Subcutaneous abdominal adipose tissue (tissue), 5 donors: ENCODE measurements around the gene ATP10A.

Experiments used
- H3K27ac ChIP-seq: one replicate; pipeline ENCODE4 v1.7.0; 2013; ENCODE audit warnings: low read depth, mild to moderate bottlenecking, inconsistent platforms, low read length, moderate library complexity
- H3K27me3 ChIP-seq, 5 donors: one replicate each; pipeline ENCODE4 v1.7.0; 2013; ENCODE audit warnings: low read length in 5 of 5, inconsistent platforms in 1 of 5; ENCODE audit not compliant: control insufficient read depth in 5 of 5, insufficient read depth in 4 of 5
- H3K36me3 ChIP-seq, 5 donors: one replicate each; pipeline ENCODE4 v1.7.0; 2013; ENCODE audit warnings: low read length in 5 of 5; ENCODE audit not compliant: control insufficient read depth in 5 of 5, insufficient read depth in 5 of 5
- H3K4me1 ChIP-seq, 5 donors: one replicate each; pipeline ENCODE4 v1.7.0; 2013; ENCODE audit warnings: low read length in 5 of 5, mild to moderate bottlenecking in 3 of 5, moderate library complexity in 1 of 5; ENCODE audit not compliant: control insufficient read depth in 5 of 5, insufficient read depth in 5 of 5
- H3K4me3 ChIP-seq, 5 donors: one replicate each; pipeline ENCODE4 v1.7.0; 2013; ENCODE audit warnings: low read length in 5 of 5, low read depth in 1 of 5
- H3K9ac ChIP-seq, 5 donors: one replicate each; pipeline ENCODE4 v1.7.0; 2013; ENCODE audit warnings: low read length in 5 of 5, mild to moderate bottlenecking in 4 of 5, moderate library complexity in 3 of 5
- H3K9me3 ChIP-seq, 5 donors: one replicate each; pipeline ENCODE4 v1.7.0; 2013; ENCODE audit warnings: low read length in 5 of 5; ENCODE audit not compliant: control insufficient read depth in 5 of 5
- donor health status: healthy.
- donor health status: healthy.
- donor health status: healthy.
- donor health status: healthy.
- donor health status: healthy.

ATP10A gene

GRCh38 chr15:25838191-25838870 lies 24.8 kb downstream of the ATP10A start:
- H3K27me3 ChIP-seq = no peaks in the 10 kb centered on the region
- H3K4me1 ChIP-seq = peaks cover 0 to 7% (median 0%) of the 10 kb centered on the region in 5 donors
- no peak overlapping the region for H3K27ac ChIP-seq

DNA sequence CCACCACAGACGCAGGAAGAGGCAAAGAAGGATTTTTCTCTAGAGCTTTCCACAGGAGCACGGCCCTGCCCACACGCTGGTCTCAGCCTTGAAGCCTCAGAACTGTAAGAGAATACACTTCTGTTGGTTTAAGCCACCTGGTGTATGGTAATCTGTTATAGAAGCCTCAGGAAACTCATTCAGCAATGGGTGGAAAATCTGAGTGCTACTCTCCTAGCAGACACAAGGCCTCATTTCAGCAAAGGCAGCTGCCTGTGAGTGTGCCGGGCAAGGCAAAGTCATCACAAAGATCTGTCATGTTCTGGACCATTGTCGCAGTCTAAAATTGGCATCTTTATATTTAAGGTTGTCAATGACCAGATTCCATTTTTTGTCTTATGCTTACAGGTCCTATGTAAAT lies 31.0 kb downstream of the ATP10A start:
- no peak overlapping the region for H3K9ac ChIP-seq
- peaks cover 5 to 24% (median 16%) of the 10 kb centered on the region in 5 donors for H3K4me1 ChIP-seq
- H3K4me3 ChIP-seq = no peak overlapping the region
- H3K9me3 ChIP-seq = peaks cover 0 to 5% (median 0%) of the 10 kb centered on the region in 5 donors
- H3K36me3 ChIP-seq = no peaks in the 10 kb centered on the region
- H3K27ac ChIP-seq = no peak overlapping the region
- H3K27me3 ChIP-seq = no peaks in the 10 kb centered on the region

More at GRCh38 chr15:25838191-25838870, 24.8 kb downstream of the ATP10A start:
- Histone ChIP-seq H3K9ac (no peak overlapping the region), H3K4me3 (no peak overlapping the region), H3K36me3 (no peaks in the 10 kb centered on the region), H3K9me3 (no peaks in the 10 kb centered on the region)

- H3K9me3 ChIP-seq = peaks cover 0 to 5% (median 0%) of the 10 kb centered on the region in 5 donors
- no peaks in the 10 kb centered on the region for H3K36me3 ChIP-seq
- H3K27me3 ChIP-seq = no peaks in the 10 kb centered on the region
- peak overlapping the region; percentile 72 for H3K27ac ChIP-seq
- H3K4me3 ChIP-seq = peak overlapping the region in 1 of 5 donors; percentile 27
- peak overlapping the region in 1 of 5 donors; percentile 50 for H3K9ac ChIP-seq
- H3K4me1 ChIP-seq = peaks cover 5 to 24% (median 16%) of the 10 kb centered on the region in 5 donors
Observed at GRCh38 chr15:25830844-25831451, 32.2 kb downstream of the ATP10A start.

- H3K9ac ChIP-seq = no peak overlapping the region
- no peak overlapping the region for H3K27ac ChIP-seq
- peaks cover 0 to 5% (median 0%) of the 10 kb centered on the region in 5 donors for H3K9me3 ChIP-seq
- H3K27me3 ChIP-seq = no peaks in the 10 kb centered on the region
- H3K36me3 ChIP-seq = no peaks in the 10 kb centered on the region
- no peak overlapping the region for H3K4me3 ChIP-seq
- peaks cover 5 to 24% (median 16%) of the 10 kb centered on the region in 5 donors for H3K4me1 ChIP-seq
Observed at GRCh38 chr15:25829073-25829472, 34.1 kb downstream of the ATP10A start.

DNA sequence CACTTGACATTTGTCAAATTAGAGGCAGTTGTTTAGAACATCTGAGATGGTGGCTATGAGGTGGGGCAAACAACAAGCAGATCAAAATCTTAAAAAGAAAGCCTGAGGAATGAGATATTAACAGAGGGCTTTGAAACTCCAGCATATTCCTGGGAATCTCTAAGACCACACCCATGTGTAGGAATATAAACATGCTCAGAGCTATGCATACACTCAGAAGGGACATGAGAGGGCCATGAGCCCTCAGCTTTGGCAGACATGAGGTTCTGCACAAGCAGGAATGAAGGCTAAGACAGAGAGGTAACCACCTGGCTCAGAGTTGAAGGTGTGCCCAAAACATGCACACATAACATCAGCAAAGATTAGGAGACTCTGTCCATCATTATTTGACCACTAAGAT lies 37.9 kb downstream of the ATP10A start:
- Histone ChIP-seq H3K4me3 (no peak overlapping the region), H3K27me3 (no peaks in the 10 kb centered on the region), H3K36me3 (no peaks in the 10 kb centered on the region), H3K4me1 (peaks cover 0 to 9% (median under 1%) of the 10 kb centered on the region in 5 donors), H3K27ac (no peak overlapping the region), H3K9ac (no peak overlapping the region), H3K9me3 (peaks cover 0 to 5% (median 0%) of the 10 kb centered on the region in 5 donors)

GRCh38 chr15:25824618-25825017 lies 38.5 kb downstream of the ATP10A start:
- no peaks in the 10 kb centered on the region for H3K36me3 ChIP-seq
- H3K9me3 ChIP-seq = peaks cover 0 to 5% (median 0%) of the 10 kb centered on the region in 5 donors
- no peaks in the 10 kb centered on the region for H3K27me3 ChIP-seq
- peaks cover 0 to 4% (median 0%) of the 10 kb centered on the region in 5 donors for H3K4me1 ChIP-seq
- H3K27ac ChIP-seq = no peak overlapping the region
- no peak overlapping the region for H3K4me3 ChIP-seq
- no peak overlapping the region for H3K9ac ChIP-seq

DNA sequence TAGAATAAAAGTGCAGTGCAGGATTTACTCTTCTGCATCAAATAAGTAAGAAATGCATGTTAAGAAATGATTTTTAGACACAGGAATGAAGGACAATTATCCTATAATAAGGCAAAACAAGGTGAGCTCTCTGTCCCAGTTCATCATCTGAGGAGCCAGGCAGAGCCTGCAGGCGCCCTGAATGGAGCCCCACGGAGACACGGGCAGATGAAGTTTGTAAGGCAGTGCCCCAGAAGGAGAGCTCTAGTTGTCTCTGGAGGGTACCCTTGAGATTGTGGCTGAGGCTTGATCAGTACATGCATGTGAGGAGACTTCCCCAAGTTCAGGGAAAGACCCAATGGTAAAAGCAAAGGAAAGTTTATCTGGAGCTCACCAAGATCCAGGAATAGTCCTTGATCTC lies 50.3 kb downstream of the ATP10A start:
- no peaks in the 10 kb centered on the region for H3K9me3 ChIP-seq
- H3K27me3 ChIP-seq = no peaks in the 10 kb centered on the region
- peaks cover 0 to 2% (median 0%) of the 10 kb centered on the region in 5 donors for H3K36me3 ChIP-seq
- no peak overlapping the region for H3K27ac ChIP-seq
- H3K4me3 ChIP-seq = no peak overlapping the region
- peaks cover 0 to 13% (median 4%) of the 10 kb centered on the region in 5 donors for H3K4me1 ChIP-seq
- no peak overlapping the region for H3K9ac ChIP-seq

DNA sequence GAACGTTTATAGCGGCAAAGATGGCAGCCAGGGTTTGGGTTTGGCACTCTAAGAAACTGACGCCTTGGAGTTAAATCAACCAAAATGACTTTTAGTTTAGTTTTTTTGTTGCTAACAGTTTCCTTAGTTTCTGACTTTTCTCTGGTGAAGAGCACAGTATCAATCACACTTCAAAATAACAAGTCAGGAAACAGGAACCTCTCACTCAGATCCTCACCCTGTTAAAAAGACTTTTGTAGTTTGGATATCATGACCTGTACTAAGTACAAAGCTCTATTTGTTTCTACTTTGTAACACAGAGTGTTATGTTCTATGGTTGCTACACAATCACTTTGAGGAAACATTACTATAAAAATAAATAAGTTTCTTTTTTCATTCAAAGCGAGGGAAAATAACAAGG lies 51.1 kb downstream of the ATP10A start:
- H3K9ac ChIP-seq = no peak overlapping the region
- H3K36me3 ChIP-seq = peaks cover 0 to 2% (median 0%) of the 10 kb centered on the region in 5 donors
- H3K9me3 ChIP-seq = no peaks in the 10 kb centered on the region
- no peaks in the 10 kb centered on the region for H3K27me3 ChIP-seq
- no peak overlapping the region for H3K4me3 ChIP-seq
- H3K4me1 ChIP-seq = peaks cover 0 to 13% (median 4%) of the 10 kb centered on the region in 5 donors
- H3K27ac ChIP-seq = no peak overlapping the region

DNA sequence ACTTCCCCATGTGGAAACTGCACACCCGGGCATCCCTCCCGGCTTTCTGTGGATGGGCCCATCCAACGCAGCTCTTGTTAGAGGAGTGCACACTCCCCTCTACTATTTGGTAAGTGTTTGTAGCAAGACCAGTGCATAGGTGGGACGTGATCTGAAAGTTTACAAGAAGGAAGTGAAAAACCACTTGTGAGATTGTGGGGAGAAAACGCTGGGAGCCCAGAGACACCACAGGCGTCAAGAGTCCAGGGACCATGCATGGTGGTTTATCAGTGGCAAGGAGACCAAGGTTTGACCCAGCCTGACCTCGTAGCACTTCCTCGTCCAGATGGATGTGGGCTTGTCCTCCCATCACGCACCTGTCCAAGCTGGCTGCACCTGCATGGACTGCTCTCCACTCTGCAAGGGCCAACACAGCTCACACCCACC lies 51.6 kb downstream of the ATP10A start:
- H3K4me1 ChIP-seq = peaks cover 0 to 13% (median 4%) of the 10 kb centered on the region in 5 donors
- H3K9me3 ChIP-seq = no peaks in the 10 kb centered on the region
- H3K4me3 ChIP-seq = no peak overlapping the region
- no peak overlapping the region for H3K27ac ChIP-seq
- no peak overlapping the region for H3K9ac ChIP-seq
- no peaks in the 10 kb centered on the region for H3K27me3 ChIP-seq
- H3K36me3 ChIP-seq = peaks cover 0 to 2% (median 0%) of the 10 kb centered on the region in 5 donors

DNA sequence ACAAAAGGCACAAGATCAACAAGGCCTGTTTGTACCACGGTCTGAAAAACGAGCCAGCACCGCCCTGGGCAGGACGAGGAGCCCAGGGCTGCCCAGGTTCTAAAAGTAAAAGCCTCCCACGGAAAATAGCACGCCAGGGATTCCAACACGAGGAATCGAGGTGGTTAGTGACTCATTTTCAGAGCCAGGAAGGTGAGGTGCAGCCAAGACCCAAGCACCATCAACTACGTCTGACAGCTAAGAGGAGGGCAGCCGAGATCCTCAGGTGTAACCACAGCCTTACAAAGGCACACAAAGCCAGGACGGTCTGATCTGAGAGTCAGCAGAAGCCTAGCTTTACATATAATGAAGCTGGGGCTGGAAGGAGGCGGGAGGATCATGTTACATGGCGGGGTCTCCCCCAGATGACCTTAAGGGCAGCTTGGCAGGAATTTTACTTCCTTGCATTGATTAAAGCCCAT lies 52.5 kb downstream of the ATP10A start:
- H3K4me3 ChIP-seq = no peak overlapping the region
- no peak overlapping the region for H3K9ac ChIP-seq
- no peak overlapping the region for H3K27ac ChIP-seq
- H3K4me1 ChIP-seq = peaks cover 0 to 13% (median 4%) of the 10 kb centered on the region in 5 donors
- H3K27me3 ChIP-seq = no peaks in the 10 kb centered on the region
- peaks cover 0 to 2% (median 0%) of the 10 kb centered on the region in 5 donors for H3K36me3 ChIP-seq
- no peaks in the 10 kb centered on the region for H3K9me3 ChIP-seq
